Activated CD4-positive, alpha-beta T cell treated with anti-CD3 and anti-CD28 coated beads, Interleukin-2, amount 50 U/mL, for 24 hours (primary cell): ENCODE results near the gene EML3.
"Not testable (repeated sequence)": the region's sequence is repeated elsewhere in the genome, so short reads cannot be mapped to it uniquely, and the experiment has no call there.

Source experiments
- DNase-seq, 2 donors: peaks; one replicate each; pipeline ENCODE4 v3.0.0-alpha.2; 2020; ENCODE audit warnings: low read depth in 1 of 2, low spot score in 1 of 2

EML3 gene

GRCh38 chr11:62612366-62613290 is at the start of gene EML3, which contains the start of gene ROM1:
Gene EML3 (minus strand): TSS chr11:62612775. CDS start chr11:62612457, 318 bp downstream.
Gene ROM1 (plus strand): TSS chr11:62613257. CDS start chr11:62613282, 25 bp downstream.
- peak; percentile 79 to 80 for DNase-seq

DNA sequence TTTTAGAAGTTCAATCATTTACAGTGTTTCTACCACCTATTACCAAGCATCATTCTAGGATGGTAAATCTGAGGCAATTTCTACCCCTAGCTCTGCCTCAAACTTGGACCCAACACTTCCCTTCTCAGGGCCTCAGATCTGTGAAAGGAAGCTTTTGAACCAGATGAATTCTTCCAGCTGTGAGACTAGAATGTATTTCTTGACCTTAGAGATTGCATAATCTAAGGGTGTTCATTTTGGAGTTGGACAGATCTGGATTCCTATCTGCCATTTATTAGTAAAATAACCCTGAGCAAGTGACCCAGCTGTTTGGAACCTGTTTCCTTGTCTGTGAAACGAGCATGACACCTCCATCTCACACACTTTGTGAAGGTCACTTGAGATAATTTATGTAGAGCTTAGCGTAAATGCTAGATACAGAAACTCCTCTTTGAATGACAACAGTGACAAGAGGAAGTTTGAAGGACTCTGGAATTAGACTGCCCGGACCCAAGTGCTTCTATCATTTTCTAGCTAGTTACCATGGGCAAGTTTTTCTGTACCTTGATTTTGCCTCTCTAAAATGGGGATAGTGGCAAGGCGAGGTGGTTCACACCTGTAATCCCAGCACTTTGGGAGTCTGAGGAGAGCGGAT is 44.3 kb upstream of the EML3 start:
- DNase-seq, result no peak

DNA sequence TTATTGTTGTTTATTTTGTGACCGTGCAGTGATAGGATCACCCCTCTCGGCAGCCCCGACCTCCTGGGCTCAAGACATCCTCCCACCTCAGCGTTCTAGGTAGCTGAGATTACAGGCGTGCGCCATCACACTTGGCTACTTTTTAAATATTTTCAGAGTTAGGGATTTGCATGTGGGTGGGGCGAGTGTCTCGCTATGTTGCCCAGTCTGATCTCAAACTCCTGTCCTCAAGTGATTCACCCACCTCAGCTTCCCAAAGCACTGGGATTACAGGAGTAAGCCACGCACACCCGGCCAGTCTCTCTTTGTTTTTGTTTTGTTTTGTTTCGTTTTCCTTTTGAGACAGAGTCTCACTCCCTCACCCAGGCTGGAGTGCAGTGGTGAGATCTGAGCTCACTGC is 41.7 kb upstream of the EML3 start:
- no peak for DNase-seq

DNA sequence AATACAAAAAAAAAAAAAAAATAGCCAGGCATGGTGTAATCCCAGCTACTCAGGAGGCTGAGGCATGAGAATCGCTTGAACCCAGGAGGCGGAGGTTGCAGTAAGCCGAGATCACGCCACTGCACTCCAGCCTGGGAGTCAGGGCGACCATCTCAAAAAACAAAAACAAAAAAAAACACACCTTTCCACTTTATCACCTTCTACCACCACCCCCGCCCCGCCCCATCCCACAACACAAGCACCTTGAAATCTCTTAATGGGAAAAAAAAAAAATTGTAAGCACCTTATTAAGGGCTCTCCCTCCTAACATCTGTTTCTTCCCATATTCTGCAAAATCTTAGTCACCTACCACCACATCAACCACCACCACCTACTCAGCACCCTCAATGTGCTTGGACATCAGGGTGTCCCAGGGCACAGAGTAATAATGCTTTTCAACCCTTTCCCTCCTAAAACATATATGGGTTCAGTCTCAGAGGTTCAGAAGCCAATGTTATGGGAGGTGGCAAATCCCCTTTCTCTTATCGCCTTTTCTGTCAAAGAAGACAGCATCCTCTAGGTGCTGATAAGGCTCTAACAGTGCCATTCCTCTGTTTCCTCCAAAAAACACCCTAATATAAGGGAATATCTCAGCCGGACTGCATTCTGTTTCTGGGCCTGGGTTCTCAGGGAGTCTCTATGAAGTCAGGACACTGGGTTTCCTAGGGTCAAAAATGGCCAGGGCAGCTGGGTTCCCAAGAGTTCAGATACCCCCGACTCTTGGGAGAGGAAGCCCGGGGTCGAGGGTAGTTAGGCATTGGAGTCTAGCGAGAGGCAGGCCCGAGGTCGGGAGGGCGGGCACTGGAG is 39.8 kb upstream of the EML3 start:
- DNase-seq, result no peak

DNA sequence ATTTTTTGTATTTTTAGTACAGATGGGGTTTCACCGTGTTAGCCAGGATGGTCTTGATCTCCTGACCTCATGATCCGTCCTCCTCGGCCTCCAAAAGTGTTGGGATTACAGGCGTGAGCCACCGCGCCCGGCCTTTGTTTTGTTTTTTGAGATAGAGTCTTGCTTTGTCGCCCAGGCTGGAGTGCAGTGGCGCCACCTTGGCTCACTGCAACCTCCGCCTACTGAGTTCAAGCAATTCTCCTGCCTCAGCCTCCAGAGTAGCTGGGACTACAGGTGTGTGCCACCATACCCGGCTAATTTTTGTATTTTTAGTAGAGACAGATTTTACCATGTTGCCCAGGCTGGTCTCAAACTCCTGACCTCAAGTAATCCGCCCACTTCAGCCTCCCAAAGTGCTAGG is 37.7 kb upstream of the EML3 start:
- not testable (repeated sequence) for DNase-seq

DNA sequence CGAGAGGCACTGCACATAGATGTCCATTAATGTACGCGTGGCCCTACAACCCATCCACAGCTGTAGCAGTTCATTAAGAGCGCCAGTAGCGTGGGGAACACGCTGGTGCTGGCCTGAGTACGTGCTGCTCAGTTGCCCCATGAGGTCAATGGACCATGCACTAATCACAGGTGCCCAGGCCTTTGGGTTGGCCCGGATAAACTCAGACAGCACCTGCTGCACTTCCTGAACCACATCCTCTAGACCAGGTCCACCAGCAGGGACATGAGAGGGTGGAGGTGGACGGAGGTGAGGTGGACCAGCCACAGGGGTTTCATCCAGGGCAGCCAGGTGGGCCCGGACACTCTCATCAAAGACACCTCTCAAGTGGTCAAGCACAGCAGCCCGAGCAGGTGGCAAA is 36.9 kb upstream of the EML3 start:
- no peak for DNase-seq

DNA sequence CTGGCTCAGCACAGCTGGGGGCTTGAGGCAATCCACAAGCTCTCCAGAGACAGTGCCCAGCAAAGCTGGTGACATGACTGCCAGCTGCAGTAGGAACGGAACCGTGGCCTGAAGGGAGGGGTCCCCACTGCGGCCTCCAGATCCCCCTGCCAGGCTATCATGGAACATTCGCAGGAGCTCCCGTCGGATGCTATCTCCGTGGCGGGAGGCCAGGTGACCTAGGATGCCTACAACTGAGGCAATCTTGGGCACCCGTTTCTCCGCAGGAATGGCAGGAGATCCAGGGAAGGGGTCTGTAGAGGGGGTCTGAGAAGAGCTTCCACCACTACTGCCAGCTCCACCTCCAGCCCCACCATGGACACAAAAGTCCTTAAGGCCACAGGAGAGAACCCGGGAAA is 36.4 kb upstream of the EML3 start:
- no peak for DNase-seq

- DNase-seq, result no peak
Measured at GRCh38 chr11:62648185-62648966, 35.8 kb upstream of the EML3 start.

- DNase-seq, result no peak
Measured at GRCh38 chr11:62647609-62648005, 35.0 kb upstream of the EML3 start.

DNA sequence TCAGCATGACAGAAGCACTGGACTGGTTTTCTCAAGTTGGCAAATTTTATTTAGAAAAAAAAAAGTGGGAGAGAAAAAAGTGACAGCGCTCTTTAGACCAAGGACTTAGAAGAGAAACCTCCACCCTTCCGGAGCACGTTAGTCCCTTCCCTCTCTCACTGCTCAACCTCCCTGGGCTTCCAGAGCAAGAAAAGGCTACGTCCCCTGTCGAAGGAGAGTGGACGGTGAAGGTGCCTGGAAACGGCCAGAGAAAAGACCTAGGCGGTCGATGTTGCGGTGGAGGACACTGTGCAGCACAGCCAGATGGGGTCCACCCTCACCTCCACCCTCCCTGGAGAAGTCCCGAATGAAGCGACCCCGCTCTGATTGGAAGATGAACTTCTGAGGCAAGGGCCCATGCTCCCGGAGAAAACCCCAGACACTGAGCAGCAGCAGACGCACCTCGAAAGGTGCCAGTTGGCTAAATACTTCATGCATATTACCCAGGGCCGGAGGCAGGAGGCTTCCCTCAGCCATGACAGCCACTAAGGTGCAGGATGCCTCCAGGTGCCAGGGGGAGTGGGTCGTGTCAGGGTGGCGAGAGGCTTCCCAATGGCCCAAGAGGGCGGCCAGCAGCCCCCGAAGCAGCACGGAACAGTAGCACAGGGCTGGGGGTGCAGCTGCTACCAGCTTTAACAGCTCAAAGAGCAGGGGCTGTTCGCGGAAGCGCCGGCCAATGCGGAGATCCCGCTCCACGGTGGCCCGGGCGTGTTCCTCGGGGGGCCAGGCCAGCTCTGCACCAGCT is 34.4 kb upstream of the EML3 start:
- no peak for DNase-seq

DNA sequence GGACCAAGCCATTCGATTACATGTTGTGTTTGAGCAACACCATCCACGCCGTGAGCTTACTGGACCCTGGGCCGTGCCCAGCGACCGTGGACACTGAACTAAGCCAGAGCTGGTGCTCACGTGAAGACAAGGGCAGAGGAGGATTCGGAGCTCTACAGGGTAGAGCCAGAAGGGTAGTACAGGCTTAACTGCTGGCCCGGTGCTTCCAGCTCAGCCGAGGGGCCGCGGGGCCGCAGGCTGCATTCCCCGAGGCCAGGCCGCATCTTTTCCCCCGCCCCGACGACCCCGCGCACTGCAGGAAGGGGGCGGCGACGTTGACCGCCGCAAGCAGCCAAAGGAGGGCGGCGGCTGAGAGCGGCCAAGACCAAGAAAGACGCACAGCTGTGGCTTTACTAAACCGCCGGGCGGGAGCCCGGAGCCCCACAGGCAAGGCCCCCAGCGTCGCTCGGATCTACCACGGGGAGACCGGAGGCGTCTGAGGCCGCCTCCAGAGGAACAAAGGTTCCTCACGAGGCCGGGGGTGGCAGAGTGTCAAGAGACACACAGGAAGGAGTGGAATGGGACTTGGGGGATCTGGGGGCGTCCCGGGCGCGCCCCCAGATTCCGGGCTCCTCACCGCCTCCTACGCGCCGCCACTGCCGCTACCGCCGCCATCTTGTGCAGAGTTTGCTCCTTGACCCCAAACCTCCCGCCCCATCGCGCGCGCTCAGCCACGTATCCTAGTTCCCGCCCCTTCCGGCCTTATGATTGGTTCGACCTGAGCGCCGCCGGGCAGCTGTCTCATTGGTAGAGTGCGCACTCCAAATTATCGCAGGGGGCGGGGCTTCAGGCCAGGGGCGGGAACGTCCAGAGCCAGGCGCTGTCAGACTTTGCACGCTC is 33.6 kb upstream of the EML3 start, which contains the start of gene GANAB:
TSS of gene GANAB (minus strand) at position 668 of the 879 bp plus-strand sequence. CDS start at position 654, 14 bp downstream.
- DNase-seq, result peak; percentile 98 to 99

- no peak for DNase-seq
Measured at GRCh38 chr11:62645671-62645945, 33.0 kb upstream of the EML3 start.

DNA sequence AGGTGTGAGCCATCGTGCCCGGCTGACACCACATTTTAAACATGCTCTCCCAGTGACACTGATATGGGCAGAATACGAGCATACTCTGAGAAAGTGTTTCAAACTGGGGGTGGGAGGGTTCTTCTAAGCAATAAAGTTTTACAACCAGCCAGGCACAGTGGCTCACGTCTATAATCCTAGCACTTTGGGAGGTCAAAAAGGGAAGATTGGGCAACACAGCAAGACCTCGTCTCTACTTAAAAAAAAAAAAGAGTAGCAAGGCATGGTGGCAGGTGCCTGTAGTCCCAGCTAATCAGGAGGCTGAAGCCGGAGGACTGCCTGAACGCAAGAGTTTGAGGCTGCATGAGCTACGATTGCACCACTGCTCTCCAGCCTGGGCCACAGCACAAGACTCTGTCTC is 31.6 kb upstream of the EML3 start:
- DNase-seq, result no peak

DNA sequence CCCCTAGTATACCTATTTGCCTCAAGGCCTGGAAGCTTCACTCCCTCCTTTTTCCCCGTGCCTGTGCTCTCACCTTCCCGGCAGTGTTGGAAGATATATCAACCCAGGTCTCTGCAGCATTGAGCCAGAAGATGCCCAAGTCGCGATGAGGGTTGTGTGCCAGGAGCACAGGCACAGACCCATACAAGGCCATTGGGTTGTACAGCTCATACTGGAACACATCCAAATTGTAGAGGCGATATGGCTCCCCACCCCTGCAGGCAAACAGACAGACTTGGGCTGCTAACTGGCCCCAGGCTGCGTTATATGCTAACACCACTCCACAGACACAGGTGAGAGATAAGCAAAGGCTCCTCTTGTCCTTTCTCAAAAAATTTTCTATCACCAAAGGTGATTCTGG is 19.9 kb upstream of the EML3 start:
- DNase-seq, result no peak

DNA sequence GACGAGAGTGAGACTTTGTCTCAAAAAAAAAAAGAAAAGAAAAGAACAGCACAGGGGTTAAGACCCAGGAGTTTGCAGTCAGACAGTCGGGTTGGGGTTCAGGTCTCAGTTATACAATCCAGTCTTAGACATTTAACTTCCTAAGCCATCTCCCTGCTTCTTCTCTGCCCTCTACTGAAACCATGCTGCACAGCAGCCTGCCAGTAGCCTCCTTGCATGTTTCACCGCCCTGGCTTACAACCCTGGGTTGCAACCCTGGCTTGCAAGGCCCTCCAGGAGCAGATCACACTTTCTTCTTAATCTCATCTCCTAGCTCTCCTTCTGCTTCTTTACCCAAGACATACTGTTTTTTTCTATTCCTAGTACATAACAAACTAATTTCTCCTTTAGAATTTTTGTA is 15.1 kb upstream of the EML3 start:
- no peak for DNase-seq

- DNase-seq, result no peak
Measured at GRCh38 chr11:62622476-62623089, 10.0 kb upstream of the EML3 start.

DNA sequence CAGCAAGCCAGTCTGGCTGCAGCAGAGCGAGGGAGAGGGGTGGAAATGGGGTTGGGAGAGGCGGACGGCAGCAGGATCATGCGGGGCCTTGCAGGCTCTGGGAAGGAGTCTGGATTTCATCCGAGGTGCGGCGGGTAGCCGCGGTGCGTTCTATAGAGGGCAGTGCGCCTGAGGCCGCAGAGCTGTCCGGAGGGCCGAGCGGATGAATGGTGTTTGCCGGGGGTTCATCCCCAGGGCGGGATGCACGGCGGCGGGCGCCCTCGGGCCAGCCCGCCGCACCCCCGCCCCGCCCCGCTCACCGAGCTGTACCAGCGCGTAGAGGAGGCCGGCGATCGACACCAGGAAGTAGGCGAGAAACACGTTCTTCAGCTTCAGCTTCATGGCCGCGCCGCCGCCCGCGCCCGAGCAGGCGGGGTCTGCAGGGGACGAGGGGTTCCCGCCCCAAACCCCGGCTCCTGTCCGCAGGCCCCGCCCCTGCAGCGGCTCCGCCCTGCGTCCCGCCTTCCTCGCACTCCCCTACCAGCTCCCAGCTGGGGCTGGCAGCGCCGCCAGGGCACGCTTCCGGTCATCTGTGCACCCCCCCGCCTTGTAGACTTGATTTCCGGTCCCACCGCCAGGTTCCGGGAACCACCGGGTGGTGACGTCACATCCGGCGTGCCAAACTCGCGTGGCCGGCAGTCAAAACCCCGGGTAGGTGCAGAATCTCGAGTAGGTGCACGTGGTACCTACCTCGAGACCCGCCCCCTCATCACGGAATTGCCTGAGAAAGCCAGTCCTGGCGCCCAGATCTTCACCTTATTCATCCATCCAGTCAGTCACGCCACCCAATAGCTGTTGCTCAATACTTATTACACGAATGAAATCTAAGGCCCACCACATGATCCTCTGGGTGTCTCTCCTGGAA is 9.2 kb upstream of the EML3 start, which contains the start of gene B3GAT3:
TSS of gene B3GAT3 (minus strand) at position 420 of the 904 bp plus-strand sequence. CDS start at position 381, 39 bp downstream.
- DNase-seq, result peak; percentile 93 to 97
